ENCODE data around the gene GOLGB1.

DNA sequence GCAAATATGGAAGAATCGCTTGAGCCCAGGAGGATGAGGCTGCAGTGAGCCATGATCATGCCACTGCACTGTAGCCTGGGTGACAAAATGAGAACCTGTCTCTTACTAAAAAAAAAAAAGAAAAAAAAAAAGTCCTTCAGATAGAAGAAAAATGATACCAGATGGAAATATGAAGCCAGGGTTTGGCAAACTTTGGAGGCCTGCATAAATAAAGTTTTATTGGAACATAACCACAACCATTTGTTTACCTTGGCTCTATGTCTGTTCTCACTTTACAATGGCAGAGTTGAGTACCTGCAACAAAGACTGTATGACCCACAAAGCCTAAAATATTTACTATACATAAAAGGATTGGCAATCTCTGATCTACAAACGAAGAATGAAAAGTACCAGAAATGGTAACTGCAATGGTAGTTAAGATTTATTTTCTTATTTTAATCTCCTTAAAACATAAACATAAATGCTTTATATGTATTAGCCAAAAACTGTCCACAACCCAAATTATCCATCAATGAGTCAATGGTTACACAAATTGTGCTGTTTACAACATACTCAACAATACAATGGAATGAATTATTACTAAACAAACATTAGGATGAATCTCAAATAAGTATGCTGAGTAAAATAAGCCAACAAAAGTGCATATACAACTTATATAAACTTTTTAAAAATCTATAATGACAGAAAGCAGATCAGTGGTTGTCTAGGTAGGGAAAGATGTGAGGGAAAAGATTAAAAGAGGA, 41.8 kb downstream of the GOLGB1 start:
- TF ChIP-seq, protein P1, sequence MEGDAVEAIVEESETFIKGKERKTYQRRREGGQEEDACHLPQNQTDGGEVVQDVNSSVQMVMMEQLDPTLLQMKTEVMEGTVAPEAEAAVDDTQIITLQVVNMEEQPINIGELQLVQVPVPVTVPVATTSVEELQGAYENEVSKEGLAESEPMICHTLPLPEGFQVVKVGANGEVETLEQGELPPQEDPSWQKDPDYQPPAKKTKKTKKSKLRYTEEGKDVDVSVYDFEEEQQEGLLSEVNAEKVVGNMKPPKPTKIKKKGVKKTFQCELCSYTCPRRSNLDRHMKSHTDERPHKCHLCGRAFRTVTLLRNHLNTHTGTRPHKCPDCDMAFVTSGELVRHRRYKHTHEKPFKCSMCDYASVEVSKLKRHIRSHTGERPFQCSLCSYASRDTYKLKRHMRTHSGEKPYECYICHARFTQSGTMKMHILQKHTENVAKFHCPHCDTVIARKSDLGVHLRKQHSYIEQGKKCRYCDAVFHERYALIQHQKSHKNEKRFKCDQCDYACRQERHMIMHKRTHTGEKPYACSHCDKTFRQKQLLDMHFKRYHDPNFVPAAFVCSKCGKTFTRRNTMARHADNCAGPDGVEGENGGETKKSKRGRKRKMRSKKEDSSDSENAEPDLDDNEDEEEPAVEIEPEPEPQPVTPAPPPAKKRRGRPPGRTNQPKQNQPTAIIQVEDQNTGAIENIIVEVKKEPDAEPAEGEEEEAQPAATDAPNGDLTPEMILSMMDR (IDR thresholded peaks at IDR 0.05 in 8 of 11, conservative IDR thresholded peaks at IDR 0.05 in 3 of 11) = no peak
- TF ChIP-seq POLR2AphosphoS5 (IDR thresholded peaks at IDR 0.05) (no peak), POLR2A (IDR thresholded peaks at IDR 0.05) (no peak)
